KMS-11 (cell line): Measurements from ENCODE around the gene COL8A1.

Experiments
- H2AFZ ChIP-seq: fragments of 200-600 bp; sonication (generic); 2 replicates; pipeline ENCODE4 v1.6.1; 2016; ENCODE audit warnings: antibody characterized with exemption, mixed run types, low read depth
- H3K27ac ChIP-seq: fragments of 200-600 bp; sonication (generic); 2 replicates; pipeline ENCODE4 v1.6.1; 2016; ENCODE audit warnings: mild to moderate bottlenecking, mixed run types
- H3K27me3 ChIP-seq: fragments of 200-600 bp; sonication (generic); 2 replicates; pipeline ENCODE4 v1.6.1; 2017; ENCODE audit warnings: mild to moderate bottlenecking, low read depth, mixed run types, moderate library complexity; ENCODE audit not compliant: insufficient read depth
- H3K36me3 ChIP-seq: fragments of 200-600 bp; sonication (generic); 2 replicates; pipeline ENCODE4 v1.6.1; 2017; ENCODE audit warnings: mild to moderate bottlenecking, mixed run types; ENCODE audit not compliant: insufficient read depth
- H3K4me1 ChIP-seq: fragments of 200-600 bp; sonication (generic); 2 replicates; pipeline ENCODE4 v1.6.1; 2016; ENCODE audit warnings: mild to moderate bottlenecking, low read depth, mixed run types; ENCODE audit not compliant: poor library complexity, severe bottlenecking
- H3K4me2 ChIP-seq: fragments of 200-600 bp; sonication (generic); 2 replicates; pipeline ENCODE4 v1.7.0; 2016; ENCODE audit warnings: mild to moderate bottlenecking, mixed run types
- H3K4me3 ChIP-seq: fragments of 200-600 bp; sonication (generic); IDR thresholded peaks from 2 replicates; pipeline ENCODE4 v1.6.1; 2017; ENCODE audit warnings: low read depth, low read length, mixed read lengths; ENCODE audit not compliant: insufficient read depth
- H3K79me2 ChIP-seq: fragments of 200-600 bp; sonication (generic); 2 replicates; pipeline ENCODE4 v1.6.1; 2016; ENCODE audit warnings: low read depth, mixed run types; ENCODE audit not compliant: insufficient read depth
- H3K9ac ChIP-seq: fragments of 200-600 bp; sonication (generic); 2 replicates; pipeline ENCODE4 v1.6.1; 2016; ENCODE audit warnings: mild to moderate bottlenecking, mixed run types
- H4K20me1 ChIP-seq: fragments of 200-600 bp; sonication (generic); 2 replicates; pipeline ENCODE4 v1.6.1; 2016; ENCODE audit warnings: mild to moderate bottlenecking, mixed run types; ENCODE audit not compliant: insufficient read depth
- CTCF ChIP-seq: fragments of 200-600 bp; sonication (generic); conservative IDR thresholded peaks from 2 replicates; pipeline ENCODE4 v1.6.1; 2017; ENCODE audit warnings: low read depth, mild to moderate bottlenecking, antibody characterized with exemption, low read length, moderate library complexity, mixed read lengths

Gene COL8A1

GRCh38 chr3:99662838-99663570 lies 24.6 kb downstream of the COL8A1 start:
- Histone ChIP-seq H2AFZ (no peak overlapping the region), H3K27me3 (no peaks in the 10 kb centered on the region), H3K9ac (no peak overlapping the region), H3K4me2 (no peak overlapping the region), H4K20me1 (no peaks in the 10 kb centered on the region), H3K4me3 (no peak overlapping the region), H3K4me1 (no peaks in the 10 kb centered on the region), H3K36me3 (no peaks in the 10 kb centered on the region), H3K27ac (no peak overlapping the region), H3K79me2 (no peaks in the 10 kb centered on the region)
- no peak for TF ChIP-seq CTCF

- Histone ChIP-seq H3K27ac (no peak overlapping the region), H3K36me3 (no peaks in the 10 kb centered on the region), H3K9ac (no peak overlapping the region), H3K4me1 (no peaks in the 10 kb centered on the region), H3K79me2 (no peaks in the 10 kb centered on the region), H3K27me3 (no peaks in the 10 kb centered on the region), H4K20me1 (no peaks in the 10 kb centered on the region), H3K4me3 (no peak overlapping the region), H3K4me2 (no peak overlapping the region), H2AFZ (no peak overlapping the region)
- TF ChIP-seq CTCF, result no peak
Observed at GRCh38 chr3:99663977-99664376, 25.6 kb downstream of the COL8A1 start.

- no peak overlapping the region for H3K27ac ChIP-seq
- H3K27me3 ChIP-seq, result no peaks in the 10 kb centered on the region
- no peak overlapping the region for H3K4me2 ChIP-seq
- H3K4me3 ChIP-seq, result no peak overlapping the region
- no peak overlapping the region for H3K9ac ChIP-seq
- TF ChIP-seq CTCF, result no peak
- no peak overlapping the region for H2AFZ ChIP-seq
- no peaks in the 10 kb centered on the region for H3K79me2 ChIP-seq
- no peaks in the 10 kb centered on the region for H3K36me3 ChIP-seq
- no peaks in the 10 kb centered on the region for H4K20me1 ChIP-seq
- no peaks in the 10 kb centered on the region for H3K4me1 ChIP-seq
Observed at GRCh38 chr3:99665017-99665416, 26.6 kb downstream of the COL8A1 start.

DNA sequence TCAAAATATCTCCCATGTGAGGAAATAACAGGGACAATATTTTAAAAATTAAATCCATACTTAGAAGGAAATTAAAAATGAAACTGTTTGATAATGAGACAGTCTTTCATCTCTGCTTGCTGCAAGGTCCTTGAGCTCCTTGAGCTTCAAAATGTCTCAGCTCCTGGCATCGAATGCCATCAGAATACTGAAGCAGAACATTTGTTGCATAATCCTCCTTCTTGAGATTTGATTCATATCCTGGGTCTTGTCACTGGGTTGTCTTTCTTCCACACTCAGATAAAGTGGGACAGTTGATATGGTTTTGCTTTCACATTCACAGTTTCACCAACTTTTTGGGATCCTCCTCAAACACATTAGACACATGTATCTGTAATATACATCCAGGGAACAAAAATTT lies 27.8 kb downstream of the COL8A1 start:
- H3K27me3 ChIP-seq, result no peaks in the 10 kb centered on the region
- no peaks in the 10 kb centered on the region for H3K36me3 ChIP-seq
- H3K4me1 ChIP-seq, result no peaks in the 10 kb centered on the region
- H4K20me1 ChIP-seq, result no peaks in the 10 kb centered on the region
- H3K4me2 ChIP-seq, result no peak overlapping the region
- H3K27ac ChIP-seq, result no peak overlapping the region
- no peak overlapping the region for H3K4me3 ChIP-seq
- H2AFZ ChIP-seq, result no peak overlapping the region
- TF ChIP-seq CTCF, result no peak
- H3K9ac ChIP-seq, result no peak overlapping the region
- H3K79me2 ChIP-seq, result no peaks in the 10 kb centered on the region
